Gastroesophageal sphincter (tissue), 4 donors: ENCODE data around the gene RNF4. TPM values are rescaled to one million over a fixed set of nuclear protein-coding genes. Genes with fewer than 3 reads are reported as not detected.
A peak's percentile ranks its signal among the peaks of the same experiment; 100 is the strongest.

Experiments used
- ATAC-seq: fragments of 150-250 bp; one replicate; pipeline ENCODE4 v1.9.1; 2016; ENCODE audit warnings: mild to moderate bottlenecking, moderate library complexity
- H3K27ac ChIP-seq, 4 donors: fragments of 200-600 bp; sonication (generic) in 3 of 4; 1 replicate in 3 of 4; 2 replicates in 1 of 4; pipeline ENCODE4 v1.5.1; 2016 to 2019
- H3K27me3 ChIP-seq: fragments of 200-600 bp; sonication (generic); one replicate; pipeline ENCODE4 v1.5.1; 2019
- H3K36me3 ChIP-seq, 2 donors: fragments of 200-600 bp; sonication (generic); one replicate each; pipeline ENCODE4 v1.5.1; 2019; ENCODE audit warnings: control low read depth in 1 of 2
- H3K4me1 ChIP-seq, 3 donors: fragments of 200-600 bp; sonication (generic); 1 replicate in 2 of 3; 2 replicates in 1 of 3; pipeline ENCODE4 v1.5.1; 2016 to 2019; ENCODE audit warnings: control low read depth in 2 of 3
- H3K4me3 ChIP-seq, 2 donors: fragments of 200-600 bp; sonication (generic); one replicate each; pipeline ENCODE4 v1.5.1; 2019; ENCODE audit warnings: mild to moderate bottlenecking in 1 of 2, moderate library complexity in 1 of 2
- H3K9me3 ChIP-seq, 3 donors: fragments of 200-600 bp; sonication (generic); one replicate each; pipeline ENCODE4 v1.5.1; 2017 to 2019; ENCODE audit warnings: control low read depth in 2 of 3
- EP300 ChIP-seq: sonication (generic); formaldehyde crosslinking; IDR thresholded peaks from one replicate; pipeline ENCODE4 v1.6.1; 2017; ENCODE audit warnings: antibody characterized with exemption, mild to moderate bottlenecking
- POLR2A ChIP-seq, 2 donors: fragments of 450-650 bp; IDR thresholded peaks; one replicate each; pipeline ENCODE4 v1.6.1; 2017; ENCODE audit warnings: antibody characterized with exemption in 2 of 2, mild to moderate bottlenecking in 2 of 2, moderate library complexity in 1 of 2
- POLR2AphosphoS5 ChIP-seq: sonication (generic); formaldehyde crosslinking; IDR thresholded peaks from one replicate; pipeline ENCODE4 v1.6.1; 2017; ENCODE audit warnings: antibody characterized with exemption
- WGBS, 2 donors: methylation state at CpG; one replicate each; pipeline ENCODE4 v1.1.5; 2018; ENCODE audit warnings: low coverage in 1 of 2; 5-methylcytosine and 5-hydroxymethylcytosine counted together
- total RNA-seq, 4 donors: library from RNA; depleted of rRNA; stranded (reverse); fragments of >200 nt; gene quantifications; one replicate each; pipeline ENCODE4 v1.1.0, GENCODE V29; 2016
- TF ChIP-seq, protein P1 (sequence below), 4 experiments: fragments of 200-600 bp in 2 of 4; fragments of 450-650 bp in 2 of 4; sonication (generic) in 1 of 4; IDR thresholded peaks; one replicate each; pipeline ENCODE4 v1.5.1; 2017 to 2019; ENCODE audit warnings: antibody characterized with exemption in 4 of 4, mild to moderate bottlenecking in 2 of 4, moderate library complexity in 2 of 4

Gene RNF4
- total RNA-seq, 4 donors from 2014 or later, result 30.2 to 64.3 (median 43.1) TPM

- no peak for ATAC-seq
- Histone ChIP-seq H3K36me3 (peaks cover 0 to 26% of the 10 kb centered on the region in 2 donors), H3K4me3 (no peak overlapping the region), H3K27me3 (no peaks in the 10 kb centered on the region), H3K27ac (no peak overlapping the region), H3K9me3 (no peaks in the 10 kb centered on the region), H3K4me1 (peaks cover 0 to 57% (median 13%) of the 10 kb centered on the region in 3 donors)
- TF ChIP-seq EP300 (no peak), POLR2AphosphoS5 (no peak), POLR2A (IDR thresholded peaks at IDR 0.05) (no peak)
- TF ChIP-seq, protein P1, sequence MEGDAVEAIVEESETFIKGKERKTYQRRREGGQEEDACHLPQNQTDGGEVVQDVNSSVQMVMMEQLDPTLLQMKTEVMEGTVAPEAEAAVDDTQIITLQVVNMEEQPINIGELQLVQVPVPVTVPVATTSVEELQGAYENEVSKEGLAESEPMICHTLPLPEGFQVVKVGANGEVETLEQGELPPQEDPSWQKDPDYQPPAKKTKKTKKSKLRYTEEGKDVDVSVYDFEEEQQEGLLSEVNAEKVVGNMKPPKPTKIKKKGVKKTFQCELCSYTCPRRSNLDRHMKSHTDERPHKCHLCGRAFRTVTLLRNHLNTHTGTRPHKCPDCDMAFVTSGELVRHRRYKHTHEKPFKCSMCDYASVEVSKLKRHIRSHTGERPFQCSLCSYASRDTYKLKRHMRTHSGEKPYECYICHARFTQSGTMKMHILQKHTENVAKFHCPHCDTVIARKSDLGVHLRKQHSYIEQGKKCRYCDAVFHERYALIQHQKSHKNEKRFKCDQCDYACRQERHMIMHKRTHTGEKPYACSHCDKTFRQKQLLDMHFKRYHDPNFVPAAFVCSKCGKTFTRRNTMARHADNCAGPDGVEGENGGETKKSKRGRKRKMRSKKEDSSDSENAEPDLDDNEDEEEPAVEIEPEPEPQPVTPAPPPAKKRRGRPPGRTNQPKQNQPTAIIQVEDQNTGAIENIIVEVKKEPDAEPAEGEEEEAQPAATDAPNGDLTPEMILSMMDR (IDR thresholded peaks at IDR 0.05), result no peak
- WGBS, 2 donors, result 65 to 76% methylated on average over 6 to 7 of the region's 7 CpGs
Observed at GRCh38 chr4:2470791-2471190, 1.9 kb downstream of the RNF4 start.

DNA sequence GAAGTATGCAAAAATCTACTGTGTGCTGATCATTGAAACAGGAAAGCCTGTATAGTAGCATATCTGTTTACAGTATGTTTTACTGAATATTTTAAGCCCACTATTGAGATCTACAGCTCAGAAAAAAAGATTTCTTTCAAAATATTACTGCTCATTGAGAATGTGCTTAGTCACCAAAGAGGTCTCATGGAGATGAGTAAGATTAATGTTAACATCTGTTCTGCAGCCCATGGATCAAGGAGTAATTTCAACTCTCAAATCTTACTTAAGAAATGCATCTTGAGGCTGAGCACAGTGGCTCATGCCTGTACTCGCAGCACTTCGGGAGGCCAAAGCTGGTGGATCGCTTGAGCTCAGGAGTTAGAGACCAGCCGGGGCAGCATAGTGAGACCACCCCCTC lies 3.3 kb downstream of the RNF4 start:
- Histone ChIP-seq H3K36me3 (peaks cover 0 to 26% of the 10 kb centered on the region in 2 donors), H3K9me3 (no peaks in the 10 kb centered on the region), H3K27me3 (no peaks in the 10 kb centered on the region), H3K27ac (no peak overlapping the region), H3K4me3 (no peak overlapping the region), H3K4me1 (peaks cover 0 to 57% (median 13%) of the 10 kb centered on the region in 3 donors)
- TF ChIP-seq POLR2AphosphoS5 (no peak), EP300 (no peak), POLR2A (IDR thresholded peaks at IDR 0.05) (no peak)
- 100% methylated on average over 1 to 2 of the region's 4 CpGs for WGBS, 2 donors
- ATAC-seq, result no peak

DNA sequence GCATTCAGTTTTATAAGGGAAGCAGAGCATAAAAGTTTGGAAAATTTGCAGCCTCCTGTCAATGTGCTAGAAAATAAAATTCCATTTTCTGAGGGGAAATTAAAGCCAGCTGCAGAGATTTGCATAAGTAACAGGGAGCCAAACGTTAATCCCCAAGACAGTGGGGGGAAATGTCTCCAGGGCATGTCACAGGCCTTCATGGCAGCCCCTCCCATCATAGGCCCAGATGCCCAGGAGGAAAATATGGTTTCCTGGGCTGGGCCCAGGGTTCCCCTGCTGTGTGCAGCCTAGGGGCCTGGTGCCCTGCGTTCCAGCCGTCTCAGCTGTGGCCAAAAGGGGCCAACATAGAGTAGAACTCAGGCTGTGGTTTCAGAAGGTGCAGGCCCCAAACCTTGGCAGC lies 9.3 kb downstream of the RNF4 start:
- Histone ChIP-seq H3K9me3 (no peaks in the 10 kb centered on the region), H3K4me3 (no peak overlapping the region), H3K36me3 (peaks cover 0 to 5% of the 10 kb centered on the region in 2 donors), H3K27me3 (no peaks in the 10 kb centered on the region), H3K27ac (no peak overlapping the region), H3K4me1 (peaks cover 9 to 79% (median 27%) of the 10 kb centered on the region in 3 donors)
- TF ChIP-seq EP300 (no peak), POLR2AphosphoS5 (no peak), POLR2A (IDR thresholded peaks at IDR 0.05) (no peak)
- TF ChIP-seq, protein P1 (IDR thresholded peaks at IDR 0.05), result no peak
- no peak for ATAC-seq
- 20 to 69% methylated on average over 1 to 3 of the region's 3 CpGs for WGBS, 2 donors

GRCh38 chr4:2480649-2481048 lies 11.7 kb downstream of the RNF4 start:
- no peaks in the 10 kb centered on the region for H3K27me3 ChIP-seq
- no peak overlapping the region for H3K27ac ChIP-seq
- no peak overlapping the region for H3K4me3 ChIP-seq
- WGBS, 2 donors, result 89 to 96% methylated on average over 4 to 5 of the region's 5 CpGs
- no peaks in the 10 kb centered on the region for H3K9me3 ChIP-seq
- no peaks in the 10 kb centered on the region for H3K36me3 ChIP-seq
- TF ChIP-seq, protein P1 (IDR thresholded peaks at IDR 0.05), result no peak
- TF ChIP-seq POLR2A (IDR thresholded peaks at IDR 0.05), result no peak
- TF ChIP-seq POLR2AphosphoS5, result no peak
- no peak for TF ChIP-seq EP300
- peaks cover 10 to 92% (median 39%) of the 10 kb centered on the region in 3 donors for H3K4me1 ChIP-seq
- no peak for ATAC-seq

DNA sequence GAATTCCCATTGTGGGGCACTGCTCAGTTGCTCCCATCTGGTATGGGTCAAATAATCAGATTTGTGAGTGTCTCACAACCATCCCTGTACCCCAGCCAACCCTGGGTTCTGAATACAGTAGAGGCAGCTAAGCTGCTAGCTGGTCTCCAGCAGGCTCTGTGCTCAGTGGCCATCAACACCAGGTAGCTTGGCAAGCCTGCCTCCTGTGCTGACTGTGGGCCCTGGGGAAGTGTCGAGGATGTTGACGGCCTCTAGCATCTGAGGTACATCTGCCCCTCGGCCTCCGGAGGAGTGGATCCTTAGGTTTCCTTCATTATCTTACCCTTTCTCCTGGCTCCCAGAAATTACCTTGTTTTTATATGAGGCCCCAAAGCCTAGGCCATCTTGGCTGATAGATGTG lies 13.3 kb downstream of the RNF4 start:
- no peaks in the 10 kb centered on the region for H3K27me3 ChIP-seq
- H3K27ac ChIP-seq, result peak overlapping the region in 3 of 4 donors; percentile 56 to 68 (median 59)
- ATAC-seq, result no peak
- H3K36me3 ChIP-seq, result no peaks in the 10 kb centered on the region
- no peak overlapping the region for H3K4me3 ChIP-seq
- TF ChIP-seq POLR2A (IDR thresholded peaks at IDR 0.05) (no peak), POLR2AphosphoS5 (no peak), EP300 (no peak)
- TF ChIP-seq, protein P1 (IDR thresholded peaks at IDR 0.05), result no peak
- WGBS, 2 donors, result no CpG with 5 or more reads among the region's 4 CpGs
- no peaks in the 10 kb centered on the region for H3K9me3 ChIP-seq
- peaks cover 10 to 100% (median 47%) of the 10 kb centered on the region in 3 donors for H3K4me1 ChIP-seq
